ENCODE data around the gene CISD3. TPM values are rescaled to one million over a fixed set of nuclear protein-coding genes. Genes with fewer than 3 reads are reported as not detected.

The CISD3 gene
- total and polyA plus RNA-seq, 2 experiments from 2014 or later, result 7.2 to 44.6 TPM

- TF ChIP-seq EZH2 (IDR thresholded peaks at IDR 0.05; ENCODE audit: insufficient read depth, poor library complexity, severe bottlenecking) (no peak), EZH2phosphoT487 (IDR thresholded peaks at IDR 0.05; ENCODE audit: insufficient read depth, low read depth) (no peak)
- H3K79me2 ChIP-seq (ENCODE audit: insufficient read depth), result no peaks in the 10 kb centered on the region
- 0 out of 2 replicates have a peak, but pooled peaks cover 5% of the 10 kb centered on the region for H3F3A ChIP-seq (ENCODE audit: insufficient read depth)
- in situ Hi-C loops (cut with MboI), result no loop called here
- H3K4me3 ChIP-seq, result no peak overlapping the region
- H3K4me2 ChIP-seq (ENCODE audit: unreplicated experiment), result no peak overlapping the region
- H3K4me1 ChIP-seq (ENCODE audit: insufficient read depth), result peaks cover 20% of the 10 kb centered on the region
- H3K9ac ChIP-seq, result no peak overlapping the region
- H3K27ac ChIP-seq, result no peak overlapping the region
- no peaks in the 10 kb centered on the region for H4K20me1 ChIP-seq (ENCODE audit: insufficient read depth)
- no peaks in the 10 kb centered on the region for H3K36me3 ChIP-seq (ENCODE audit: low read depth)
- H2AFZ ChIP-seq, result no peak overlapping the region
- no peaks in the 10 kb centered on the region for H3K9me2 ChIP-seq (ENCODE audit: insufficient read depth)
- WGBS, 2 experiments (ENCODE audit: low coverage in 1 of 2, low lambda C conversion rate in 2 of 2, missing lambda C conversion rate in 2 of 2), result 68 to 70% methylated on average over 4 of the region's 4 CpGs
- DNase-seq, result no peak
- H3K9me3 ChIP-seq (ENCODE audit: low read depth), result no peaks in the 10 kb centered on the region
- no peaks in the 10 kb centered on the region for H3K27me3 ChIP-seq (replicated peaks; ENCODE audit: insufficient read depth)
Measured at GRCh38 chr17:38690386-38690785, 39.8 kb upstream of the CISD3 start.

GRCh38 chr17:38691154-38691553 lies 39.0 kb upstream of the CISD3 start:
- peaks cover 20% of the 10 kb centered on the region for H3K4me1 ChIP-seq (ENCODE audit: insufficient read depth)
- H4K20me1 ChIP-seq (ENCODE audit: insufficient read depth), result no peaks in the 10 kb centered on the region
- no peak overlapping the region for H3K4me2 ChIP-seq (ENCODE audit: unreplicated experiment)
- WGBS, 2 experiments (ENCODE audit: low coverage in 1 of 2, low lambda C conversion rate in 2 of 2, missing lambda C conversion rate in 2 of 2), result 78 to 91% methylated on average over 2 to 4 of the region's 4 CpGs
- no peaks in the 10 kb centered on the region for H3K36me3 ChIP-seq (ENCODE audit: low read depth)
- no peak overlapping the region for H3K27ac ChIP-seq
- no peaks in the 10 kb centered on the region for H3K9me2 ChIP-seq (ENCODE audit: insufficient read depth)
- TF ChIP-seq EZH2phosphoT487 (IDR thresholded peaks at IDR 0.05; ENCODE audit: insufficient read depth, low read depth), result no peak
- no peak for TF ChIP-seq EZH2 (IDR thresholded peaks at IDR 0.05; ENCODE audit: insufficient read depth, poor library complexity, severe bottlenecking)
- in situ Hi-C loops (cut with MboI), result no loop called here
- H3F3A ChIP-seq (ENCODE audit: insufficient read depth), result 0 out of 2 replicates have a peak, but pooled peaks cover 5% of the 10 kb centered on the region
- no peaks in the 10 kb centered on the region for H3K27me3 ChIP-seq (replicated peaks; ENCODE audit: insufficient read depth)
- H3K9ac ChIP-seq, result no peak overlapping the region
- H3K79me2 ChIP-seq (ENCODE audit: insufficient read depth), result no peaks in the 10 kb centered on the region
- H3K9me3 ChIP-seq (ENCODE audit: low read depth), result no peaks in the 10 kb centered on the region
- no peak overlapping the region for H2AFZ ChIP-seq
- DNase-seq, result no peak
- H3K4me3 ChIP-seq, result no peak overlapping the region

- Histone ChIP-seq H3K4me3 (no peak overlapping the region), H3K4me2 (ENCODE audit: unreplicated experiment) (no peak overlapping the region), H2AFZ (peak overlapping the region; percentile 78), H3K9ac (no peak overlapping the region), H3F3A (ENCODE audit: insufficient read depth) (no peaks in the 10 kb centered on the region), H3K4me1 (ENCODE audit: insufficient read depth) (peaks cover 9% of the 10 kb centered on the region; the same call in 1 of the 2 replicates), H3K36me3 (ENCODE audit: low read depth) (no peaks in the 10 kb centered on the region), H3K9me2 (ENCODE audit: insufficient read depth) (no peaks in the 10 kb centered on the region), H4K20me1 (ENCODE audit: insufficient read depth) (no peaks in the 10 kb centered on the region), H3K9me3 (ENCODE audit: low read depth) (no peaks in the 10 kb centered on the region), H3K27me3 (replicated peaks; ENCODE audit: insufficient read depth) (no peaks in the 10 kb centered on the region), H3K79me2 (ENCODE audit: insufficient read depth) (no peaks in the 10 kb centered on the region), H3K27ac (no peak overlapping the region)
- DNase-seq, result peak; percentile 53
- in situ Hi-C loops (cut with MboI), result no loop called here
- no peak for TF ChIP-seq EZH2phosphoT487 (IDR thresholded peaks at IDR 0.05; ENCODE audit: insufficient read depth, low read depth)
- no peak for TF ChIP-seq EZH2 (IDR thresholded peaks at IDR 0.05; ENCODE audit: insufficient read depth, poor library complexity, severe bottlenecking)
- WGBS, 2 experiments (ENCODE audit: low coverage in 1 of 2, low lambda C conversion rate in 2 of 2, missing lambda C conversion rate in 2 of 2), result 19 to 24% methylated on average over 12 of the region's 12 CpGs
Measured at GRCh38 chr17:38693700-38694329, 36.3 kb upstream of the CISD3 start.

- Histone ChIP-seq H3K27me3 (replicated peaks; ENCODE audit: insufficient read depth) (no peaks in the 10 kb centered on the region), H3F3A (ENCODE audit: insufficient read depth) (no peaks in the 10 kb centered on the region), H3K9me3 (ENCODE audit: low read depth) (no peaks in the 10 kb centered on the region), H3K36me3 (ENCODE audit: low read depth) (no peaks in the 10 kb centered on the region), H2AFZ (no peak overlapping the region), H3K27ac (no peak overlapping the region), H4K20me1 (ENCODE audit: insufficient read depth) (no peaks in the 10 kb centered on the region), H3K4me3 (no peak overlapping the region), H3K9me2 (ENCODE audit: insufficient read depth) (no peaks in the 10 kb centered on the region), H3K4me1 (ENCODE audit: insufficient read depth) (peaks cover 18% of the 10 kb centered on the region; the same call in 1 of the 2 replicates), H3K79me2 (ENCODE audit: insufficient read depth) (no peaks in the 10 kb centered on the region), H3K4me2 (ENCODE audit: unreplicated experiment) (no peak overlapping the region), H3K9ac (no peak overlapping the region)
- no peak for DNase-seq
- TF ChIP-seq EZH2 (IDR thresholded peaks at IDR 0.05; ENCODE audit: insufficient read depth, poor library complexity, severe bottlenecking) (no peak), EZH2phosphoT487 (IDR thresholded peaks at IDR 0.05; ENCODE audit: insufficient read depth, low read depth) (no peak)
- in situ Hi-C loops (cut with MboI), result no loop called here
- WGBS, 2 experiments (ENCODE audit: low coverage in 1 of 2, low lambda C conversion rate in 2 of 2, missing lambda C conversion rate in 2 of 2), result 69 to 73% methylated on average over 4 of the region's 4 CpGs
Measured at GRCh38 chr17:38697061-38697820, 32.9 kb upstream of the CISD3 start.

Measured in GM23248 (cell line).